GM18867 (cell line): ENCODE data around the gene LACRT.
"Not testable (repeated sequence)": the region's sequence is repeated elsewhere in the genome, so short reads cannot be mapped to it uniquely, and the experiment has no call there.

Experiments used
- ATAC-seq: cut with Tn5 transposase; IDR thresholded peaks from one replicate; pipeline ENCODE4 v1.9.1; 2021; ENCODE audit warnings: mild to moderate bottlenecking, moderate library complexity; ENCODE audit not compliant: unreplicated experiment

Gene LACRT

GRCh38 chr12:54641089-54641488, 6.4 kb upstream of the LACRT start:
- no peak for ATAC-seq

DNA sequence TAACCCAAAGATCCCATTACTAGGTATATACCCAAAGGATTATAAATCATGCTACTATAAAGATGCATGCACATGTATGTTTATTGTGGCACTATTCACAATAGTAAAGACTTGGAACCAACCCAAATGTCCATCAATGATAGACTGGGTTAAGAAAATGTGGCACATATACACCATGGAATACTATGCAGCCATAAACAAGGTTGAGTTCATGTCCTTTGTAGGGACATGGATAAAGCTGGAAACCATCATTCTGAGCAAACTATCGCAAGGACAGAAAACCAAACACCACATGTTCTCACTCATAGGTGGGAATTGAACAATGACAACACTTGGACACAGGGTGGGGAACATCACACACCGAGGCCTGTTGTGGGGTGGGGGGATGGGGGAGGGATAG, 4.4 kb upstream of the LACRT start:
- not testable (repeated sequence) for ATAC-seq

DNA sequence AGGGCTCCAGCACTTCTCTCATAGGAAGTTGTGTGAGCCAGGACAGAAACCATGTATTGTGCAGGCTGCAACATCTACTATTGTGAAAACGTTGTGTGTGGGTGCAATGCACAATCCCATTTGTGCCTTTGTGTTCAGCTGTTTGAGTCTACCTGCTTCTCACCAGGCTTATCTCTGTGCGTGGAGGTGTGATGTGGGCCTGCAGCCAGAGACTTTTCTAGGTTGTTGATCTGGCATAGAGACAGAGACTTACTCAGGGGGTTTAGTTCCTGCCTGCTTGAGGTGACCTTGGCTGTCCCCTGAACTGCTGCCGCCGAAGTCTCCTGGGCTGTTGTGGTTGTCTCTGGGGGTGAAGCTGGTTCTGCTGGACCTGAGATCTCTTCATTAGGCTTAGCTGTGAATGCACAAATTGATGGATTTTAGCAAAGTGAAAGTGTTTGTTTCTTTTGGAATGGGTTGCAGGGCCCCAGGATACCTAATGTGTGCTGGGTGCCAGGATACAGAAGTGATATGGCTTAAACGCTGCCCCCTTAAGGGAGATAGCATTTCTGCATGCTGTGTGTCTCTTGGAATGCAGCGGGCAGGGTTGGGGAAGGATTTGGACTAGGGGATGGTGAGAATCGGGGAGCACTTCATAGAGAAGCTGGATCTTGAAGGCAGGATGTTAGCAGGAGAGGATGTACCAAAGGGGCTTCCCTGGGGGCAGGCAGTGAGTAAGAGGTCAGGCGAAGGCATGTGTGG, 2.5 kb downstream of the LACRT start:
- no peak for ATAC-seq

DNA sequence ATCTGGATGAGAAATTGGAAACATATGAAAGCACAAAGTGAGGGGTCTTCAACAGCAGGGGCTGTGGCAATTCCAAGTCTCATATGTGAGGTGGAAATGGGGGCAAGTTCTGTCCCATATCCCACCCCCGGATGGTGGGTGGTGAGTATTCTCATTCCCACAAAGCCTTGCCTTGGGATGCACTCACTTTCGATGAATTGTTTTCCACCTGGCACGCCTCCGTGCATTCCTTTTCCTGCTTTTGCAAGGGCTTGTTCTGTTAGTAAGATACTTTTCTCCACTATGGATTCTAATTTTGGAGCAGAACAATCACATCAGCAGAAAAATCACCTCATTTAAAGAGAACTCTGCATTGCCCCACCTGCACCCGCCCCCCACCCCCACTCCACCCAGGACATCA, 3.1 kb downstream of the LACRT start:
- no peak for ATAC-seq

GRCh38 chr12:54629925-54630324, 4.8 kb downstream of the LACRT start:
- ATAC-seq: no peak

- ATAC-seq: no peak
Observed at GRCh38 chr12:54628186-54628846, 6.4 kb downstream of the LACRT start.

DNA sequence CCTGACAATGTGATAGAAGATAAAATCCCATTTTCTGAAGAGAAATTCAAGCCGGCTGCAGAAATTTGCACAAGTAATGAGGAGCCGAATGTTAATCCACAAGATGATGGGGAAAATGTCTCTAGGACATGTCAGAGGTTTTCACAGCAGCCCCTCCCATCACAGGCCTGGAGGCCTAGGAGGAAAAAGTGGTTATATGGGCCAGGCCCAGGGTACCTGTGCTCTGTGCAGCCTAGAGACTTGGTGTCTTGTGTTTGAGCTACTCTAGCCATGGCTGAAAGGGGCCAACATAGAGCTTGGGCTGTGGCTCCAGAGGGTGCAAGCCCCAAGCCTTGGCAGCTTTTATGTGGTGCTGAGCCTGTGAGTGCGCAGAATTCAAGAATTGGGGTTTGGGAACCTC, 7.4 kb downstream of the LACRT start:
- ATAC-seq: no peak

DNA sequence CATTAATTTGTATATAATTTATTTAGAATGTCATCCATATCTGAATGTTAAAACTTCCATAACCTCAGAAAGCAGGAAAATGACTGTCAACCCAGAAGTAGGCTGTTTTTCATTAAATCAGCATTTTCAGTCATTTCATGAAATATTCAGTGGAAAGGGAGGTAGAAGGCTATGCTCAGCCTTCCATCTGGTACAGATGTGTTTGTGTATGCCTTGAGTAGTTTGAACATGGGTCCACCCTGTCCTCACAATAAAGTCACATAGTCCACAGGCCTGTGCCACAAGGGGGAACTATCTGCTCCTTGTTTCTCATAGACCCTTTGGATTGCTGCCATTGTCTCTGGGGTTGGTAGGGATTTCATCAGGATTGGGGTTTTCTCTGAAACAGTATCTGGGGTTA, 9.1 kb downstream of the LACRT start:
- ATAC-seq: no peak

- ATAC-seq: no peak
Observed at GRCh38 chr12:54624315-54625279, 10.1 kb downstream of the LACRT start.

GRCh38 chr12:54622463-54623183, 12.1 kb downstream of the LACRT start:
- peak; percentile 55 for ATAC-seq

DNA sequence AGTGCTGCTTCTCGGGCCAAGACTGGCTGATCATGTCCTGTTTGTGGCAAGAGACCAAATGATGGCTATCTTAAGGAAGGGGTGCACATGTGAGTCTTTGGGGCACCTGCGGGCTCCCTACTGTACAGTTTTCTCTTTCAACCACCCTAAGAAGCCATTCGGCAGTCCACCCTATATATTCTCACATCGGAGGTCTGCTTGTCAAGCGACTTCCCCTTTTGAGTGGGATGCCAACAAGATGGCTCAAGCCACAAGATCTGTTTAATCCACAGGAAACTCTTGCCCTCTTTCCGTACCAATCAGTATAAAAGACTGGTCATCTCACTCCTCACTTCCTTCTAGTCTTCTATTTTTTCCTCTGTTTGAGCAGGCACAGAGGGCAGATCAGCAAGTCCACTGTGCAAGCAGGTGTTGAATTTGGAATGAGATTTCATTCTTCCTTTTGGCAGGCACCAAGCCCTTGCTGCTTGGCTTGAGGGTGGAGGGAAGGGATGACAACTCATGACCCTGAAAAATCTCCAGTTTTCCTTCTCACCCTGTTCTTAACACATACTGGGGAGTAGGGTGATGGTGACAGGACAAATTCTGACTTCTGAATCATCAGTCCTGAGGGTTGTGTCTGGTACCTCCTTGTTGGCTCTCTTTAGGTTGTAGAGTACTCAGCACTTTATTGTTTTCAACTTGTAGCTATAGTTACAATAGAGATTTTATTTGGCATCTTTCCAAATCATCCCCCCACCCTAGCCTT, 17.6 kb downstream of the LACRT start:
- ATAC-seq: no peak

DNA sequence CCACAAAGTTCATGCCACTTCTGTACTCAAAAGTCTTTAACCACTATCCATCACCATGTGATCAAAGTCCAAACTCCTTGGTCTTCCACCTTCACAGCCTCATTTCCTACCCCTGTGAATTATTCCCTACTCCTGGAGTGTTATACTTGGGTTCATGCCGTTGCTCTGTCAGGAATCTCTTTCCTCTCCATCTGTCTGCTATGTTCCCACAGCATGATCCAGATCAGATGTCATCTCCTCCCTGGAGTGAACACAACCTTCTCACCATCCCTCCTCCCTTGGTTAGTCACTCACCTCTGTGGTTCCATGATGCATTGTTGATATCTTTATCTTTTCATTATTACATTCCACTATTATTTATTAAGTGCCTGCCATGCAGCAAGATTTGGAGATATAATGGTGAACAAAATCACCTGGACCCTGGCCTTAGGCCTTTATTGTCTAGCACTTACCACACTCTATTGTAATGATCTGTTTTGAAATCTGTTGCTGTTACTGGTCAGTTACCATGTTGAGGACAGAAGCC, 22.4 kb downstream of the LACRT start:
- no peak for ATAC-seq

DNA sequence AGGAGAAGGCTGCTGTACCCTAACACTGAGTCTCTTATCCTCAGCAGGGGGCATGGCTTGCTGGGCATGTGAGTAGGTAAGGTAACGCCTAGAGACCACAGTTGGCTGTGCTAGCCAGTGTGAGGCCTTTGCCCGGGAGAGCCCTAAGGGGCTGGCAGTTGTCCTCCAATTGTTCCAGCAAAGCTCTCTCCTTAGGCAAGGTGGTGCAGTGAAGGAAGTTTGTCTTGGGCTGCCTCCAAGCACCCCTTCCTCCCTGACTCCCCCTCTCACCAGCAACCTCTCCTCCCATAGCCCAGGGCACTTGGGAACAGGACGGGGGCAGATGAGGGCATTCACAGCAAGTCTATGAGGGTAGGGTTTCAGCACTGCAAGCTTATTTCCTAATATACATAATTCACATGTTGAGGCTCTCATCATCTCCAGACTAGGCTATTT, 23.0 kb downstream of the LACRT start:
- ATAC-seq: no peak

DNA sequence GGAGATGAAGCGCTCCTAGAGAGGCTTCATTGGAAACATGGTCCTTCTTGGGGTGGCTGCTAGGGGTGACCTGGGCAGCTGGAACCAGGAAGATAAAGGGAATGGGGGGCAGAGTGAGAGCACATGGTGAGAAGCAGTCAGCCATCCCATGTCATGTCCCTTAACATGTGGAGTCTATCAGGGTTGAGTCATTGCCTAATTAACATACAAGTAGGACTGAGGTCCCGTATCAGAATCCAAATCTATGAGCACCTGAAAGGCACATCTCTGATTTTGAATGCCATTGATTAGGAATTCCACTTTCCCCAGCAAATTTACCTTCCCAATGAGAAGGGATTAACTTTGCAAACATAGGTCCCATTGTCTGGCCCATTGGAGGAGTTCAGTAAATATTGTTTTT, 25.9 kb downstream of the LACRT start:
- ATAC-seq: no peak

DNA sequence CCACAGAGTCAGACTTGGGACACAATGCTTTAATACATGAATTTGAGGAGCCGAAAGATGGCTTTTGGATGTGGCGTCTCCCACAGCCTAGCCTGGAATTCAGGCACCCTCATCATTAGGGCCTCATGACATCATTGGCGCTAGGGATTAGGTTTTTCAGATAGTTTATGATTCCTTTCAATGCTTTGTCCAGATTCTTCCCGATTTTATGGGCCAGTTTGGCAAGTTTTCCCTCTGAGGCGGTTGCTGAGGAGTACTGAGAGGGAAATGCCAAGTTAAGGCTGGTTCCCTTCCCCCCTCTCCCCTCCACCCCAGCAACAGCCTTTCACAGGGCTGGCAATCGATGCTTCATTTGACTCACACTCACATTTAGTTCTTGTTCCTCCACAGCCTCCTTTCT, 26.5 kb downstream of the LACRT start:
- no peak for ATAC-seq

DNA sequence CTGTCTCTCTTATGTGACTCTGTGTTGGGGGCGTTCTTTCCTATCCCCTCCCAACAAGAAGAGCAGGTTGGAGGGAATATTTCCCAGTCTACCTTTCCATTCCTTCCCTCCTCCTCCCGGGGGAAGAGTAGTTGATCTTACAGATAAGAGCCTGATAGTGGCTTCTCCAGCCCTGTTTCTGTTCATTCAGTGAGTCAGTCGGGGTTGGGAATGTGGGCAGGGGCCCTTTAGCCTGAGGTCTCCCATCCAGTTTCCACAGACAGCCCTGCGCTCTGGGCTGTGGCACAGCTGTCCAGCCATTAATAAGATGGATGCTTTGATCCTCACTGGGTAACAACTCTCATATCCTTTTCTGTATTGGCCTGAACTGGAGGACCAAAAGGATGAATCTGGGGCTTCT, 28.1 kb downstream of the LACRT start:
- ATAC-seq: no peak

DNA sequence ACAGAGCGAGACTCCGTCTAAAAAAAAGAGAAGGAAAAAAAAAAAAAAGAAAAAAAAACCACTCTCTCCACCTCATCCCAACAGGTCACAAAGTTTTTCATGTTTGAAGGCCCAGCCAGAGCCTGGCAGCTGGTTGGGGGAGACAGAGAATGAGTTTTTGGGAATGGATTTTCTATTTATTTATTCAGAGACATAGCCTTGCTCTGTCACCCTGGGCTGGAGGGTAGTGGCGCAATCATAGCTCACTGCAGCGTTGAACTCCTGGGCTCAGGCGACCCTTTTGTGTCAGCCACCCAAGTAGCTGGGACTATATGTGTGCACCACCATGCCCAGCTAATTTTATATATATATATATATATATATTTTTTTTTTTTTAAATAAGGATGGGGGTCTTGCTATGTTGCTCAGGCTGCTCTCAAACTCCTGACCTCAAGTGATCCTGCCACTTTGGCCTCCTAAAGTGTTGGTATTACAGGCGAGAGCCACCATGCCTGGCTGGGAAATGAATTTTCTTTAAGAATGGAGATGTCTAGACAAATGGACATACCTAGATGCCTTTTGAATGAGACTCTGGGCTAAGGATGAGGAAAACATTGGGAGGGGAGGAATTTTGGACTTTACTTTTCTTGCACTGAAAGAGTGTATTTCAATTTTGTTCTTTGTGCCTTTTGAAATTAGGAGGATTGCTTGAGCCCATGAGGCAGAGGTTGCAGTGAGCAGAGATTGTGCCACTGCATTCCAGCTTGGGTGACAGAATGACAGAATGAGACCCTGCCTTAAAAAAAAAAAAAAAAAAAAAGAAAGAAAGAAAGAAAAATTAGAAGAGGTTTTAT, 29.3 kb downstream of the LACRT start:
- ATAC-seq: no peak

DNA sequence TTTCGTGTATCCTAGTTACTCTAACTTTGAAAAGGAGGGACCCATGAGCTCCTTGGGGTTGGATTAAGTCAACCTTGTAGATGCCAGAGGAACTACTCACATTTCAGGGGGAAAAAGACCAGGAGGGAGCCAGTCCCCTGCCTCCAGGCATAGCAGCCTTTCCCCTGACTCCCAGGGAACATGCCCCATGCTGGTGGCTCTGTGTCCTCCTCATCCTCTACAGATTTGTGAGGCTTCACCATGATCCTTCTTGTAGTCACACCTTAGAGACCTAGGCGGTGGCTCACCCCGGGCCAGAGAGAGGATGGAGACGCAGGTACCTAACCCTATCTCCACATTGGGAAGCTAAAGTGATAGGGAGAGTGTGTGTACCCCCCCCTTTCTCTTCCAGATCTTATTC, 30.3 kb downstream of the LACRT start:
- no peak for ATAC-seq

DNA sequence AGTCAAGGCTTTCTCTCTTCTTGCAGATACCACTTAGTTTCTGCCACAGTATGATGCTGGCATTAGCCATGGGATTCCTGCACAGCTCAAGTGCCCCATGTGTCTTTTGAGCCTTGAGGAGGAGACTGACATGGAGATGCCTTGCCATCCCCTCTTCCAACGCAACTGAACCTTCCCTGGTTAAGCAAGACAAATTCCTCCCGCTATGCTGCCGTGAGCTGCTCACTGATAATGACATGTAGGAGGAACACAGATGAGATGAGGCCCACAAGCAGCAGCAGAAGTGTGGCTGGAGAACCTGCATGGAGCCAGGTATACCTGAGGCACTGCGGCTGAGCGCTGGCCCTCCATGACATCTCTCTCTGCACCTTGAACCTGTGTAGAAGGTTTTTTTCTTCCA, 30.8 kb downstream of the LACRT start:
- ATAC-seq: no peak
